Peyer's patch (tissue), 4 donors: ENCODE data around the gene JADE2. TPM values are rescaled to one million over a fixed set of nuclear protein-coding genes. Genes with fewer than 3 reads are reported as not detected.

ENCODE experiments used
- DNase-seq, 3 donors: peaks; one replicate each; pipeline ENCODE4 v3.0.0-alpha.2; 2017 to 2019
- H3K27ac ChIP-seq, 4 donors: fragments of 200-600 bp; sonication (generic); one replicate each; pipeline ENCODE4 v1.5.1; 2016 to 2019
- H3K27me3 ChIP-seq, 2 donors: fragments of 200-600 bp; sonication (generic); one replicate each; pipeline ENCODE4 v1.5.1; 2019
- H3K36me3 ChIP-seq, 3 donors: fragments of 200-600 bp; sonication (generic); one replicate each; pipeline ENCODE4 v1.5.1; 2016 to 2019
- H3K4me1 ChIP-seq, 4 donors: fragments of 200-600 bp; sonication (generic); one replicate each; pipeline ENCODE4 v1.5.1; 2016 to 2019
- H3K4me3 ChIP-seq, 4 donors: fragments of 200-600 bp; sonication (generic); 1 replicate in 3 of 4; 2 replicates in 1 of 4; pipeline ENCODE4 v1.5.1; 2016 to 2019; ENCODE audit warnings: mild to moderate bottlenecking in 1 of 4
- H3K9me3 ChIP-seq, 4 donors: fragments of 200-600 bp; sonication (generic); one replicate each; pipeline ENCODE4 v1.5.1; 2016 to 2019; ENCODE audit warnings: mild to moderate bottlenecking in 1 of 4
- CTCF ChIP-seq, 6 experiments: fragments of 450-650 bp in 4 of 6; fragments of 200-600 bp in 2 of 6; sonication (generic) in 1 of 6; IDR thresholded peaks; one replicate each; pipeline ENCODE4 v1.5.1; 2017 to 2019; ENCODE audit warnings: antibody characterized with exemption in 6 of 6, mild to moderate bottlenecking in 3 of 6, moderate library complexity in 1 of 6
- POLR2A ChIP-seq, 2 donors: fragments of 450-650 bp; IDR thresholded peaks; one replicate each; pipeline ENCODE4 v1.5.1; 2017; ENCODE audit warnings: antibody characterized with exemption in 2 of 2, mild to moderate bottlenecking in 2 of 2, moderate library complexity in 2 of 2
- total RNA-seq, 4 donors: library from RNA; depleted of rRNA; stranded (reverse); fragments of >200 nt; gene quantifications; one replicate each; pipeline ENCODE4 v1.1.0, GENCODE V29; 2016

The JADE2 gene
- total RNA-seq, 4 donors from 2014 or later = 51.5 to 77.6 (median 57.4) TPM

- H3K4me3 ChIP-seq = no peak overlapping the region
- peaks cover 0 to 51% (median 0%) of the 10 kb centered on the region in 3 donors for H3K36me3 ChIP-seq
These were observed 77.6 kb downstream of the JADE2 start for GRCh38 chr5:134603059-134603458.

DNA sequence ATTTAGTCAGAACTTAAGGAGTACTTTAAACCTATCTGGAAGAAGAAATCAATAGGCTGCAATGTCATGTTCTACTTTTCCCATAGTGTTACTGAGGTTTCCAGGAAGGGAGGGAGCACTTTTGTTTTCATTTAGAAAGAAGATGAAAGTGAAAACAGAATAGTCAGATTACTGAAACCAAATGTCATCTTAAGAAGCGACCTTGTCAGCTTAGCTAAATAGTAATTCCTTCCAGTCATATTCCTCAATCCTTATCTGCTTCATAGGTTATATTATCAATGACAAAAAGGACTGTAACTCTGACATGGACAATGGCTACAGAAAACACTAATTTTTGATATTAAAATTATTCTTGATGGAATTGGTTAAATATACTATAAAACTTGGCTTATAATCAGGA lies 79.4 kb downstream of the JADE2 start:
- Histone ChIP-seq H3K4me3 (no peak overlapping the region), H3K36me3 (peaks cover 0 to 68% (median 0%) of the 10 kb centered on the region in 3 donors), H3K27ac (no peak overlapping the region), H3K4me1 (no peaks in the 10 kb centered on the region), H3K9me3 (no peaks in the 10 kb centered on the region), H3K27me3 (no peaks in the 10 kb centered on the region)
- no peak for TF ChIP-seq POLR2A (IDR thresholded peaks at IDR 0.05)
- no peak for TF ChIP-seq CTCF (IDR thresholded peaks at IDR 0.05)
- DNase-seq = no peak

More at GRCh38 chr5:134603059-134603458, 77.6 kb downstream of the JADE2 start:
- no peaks in the 10 kb centered on the region for H3K27me3 ChIP-seq
- H3K9me3 ChIP-seq = no peaks in the 10 kb centered on the region
- no peak overlapping the region for H3K27ac ChIP-seq
- H3K4me1 ChIP-seq = no peaks in the 10 kb centered on the region
- DNase-seq = no peak
- TF ChIP-seq CTCF (IDR thresholded peaks at IDR 0.05) = no peak
- TF ChIP-seq POLR2A (IDR thresholded peaks at IDR 0.05) = no peak

GRCh38 chr5:134606726-134607125 lies 81.3 kb downstream of the JADE2 start:
- Histone ChIP-seq H3K9me3 (no peaks in the 10 kb centered on the region), H3K4me1 (no peaks in the 10 kb centered on the region), H3K36me3 (peaks cover 0 to 78% (median 0%) of the 10 kb centered on the region in 3 donors), H3K27ac (no peak overlapping the region), H3K27me3 (no peaks in the 10 kb centered on the region), H3K4me3 (no peak overlapping the region)
- TF ChIP-seq CTCF (IDR thresholded peaks at IDR 0.05) = no peak
- TF ChIP-seq POLR2A (IDR thresholded peaks at IDR 0.05) = no peak
- DNase-seq = no peak

GRCh38 chr5:134608555-134608954 lies 83.1 kb downstream of the JADE2 start:
- Histone ChIP-seq H3K9me3 (no peaks in the 10 kb centered on the region), H3K4me3 (no peak overlapping the region), H3K27ac (peak overlapping the region in 2 of 4 donors; percentile 32 to 88), H3K27me3 (no peaks in the 10 kb centered on the region), H3K36me3 (peaks cover 0 to 84% (median 0%) of the 10 kb centered on the region in 3 donors), H3K4me1 (no peaks in the 10 kb centered on the region)
- TF ChIP-seq POLR2A (IDR thresholded peaks at IDR 0.05) (no peak), CTCF (IDR thresholded peaks at IDR 0.05) (no peak)
- DNase-seq = no peak

GRCh38 chr5:134609232-134609851 lies 83.9 kb downstream of the JADE2 start:
- Histone ChIP-seq H3K9me3 (no peaks in the 10 kb centered on the region), H3K4me1 (no peaks in the 10 kb centered on the region), H3K27me3 (no peaks in the 10 kb centered on the region), H3K36me3 (peaks cover 0 to 83% (median 0%) of the 10 kb centered on the region in 3 donors), H3K4me3 (no peak overlapping the region), H3K27ac (peak overlapping the region in 2 of 4 donors; percentile 32 to 88)
- TF ChIP-seq CTCF (IDR thresholded peaks at IDR 0.05) (no peak), POLR2A (IDR thresholded peaks at IDR 0.05) (no peak)
- DNase-seq = no peak
